ENCODE measurements around the gene ADORA2A. TPM values are rescaled to one million over a fixed set of nuclear protein-coding genes. Genes with fewer than 3 reads are reported as not detected.

ADORA2A gene
- total and polyA plus RNA-seq, 10 of the 15 experiments (the other 5 are each of a cell fraction or from before 2014, with no cell fraction given), result 0.69 to 31.2 (median 18.3) TPM

GRCh38 chr22:24445481-24446259 lies 18.3 kb downstream of the ADORA2A start:
- Histone ChIP-seq H4K20me1 (ENCODE audit: control insufficient read depth, insufficient read depth) (no peaks in the 10 kb centered on the region; the same call in 1 of the 2 replicates), H3K4me3 (no peak overlapping the region), H3K4me2 (ENCODE audit: control insufficient read depth, insufficient read depth) (no peak overlapping the region), H3K9ac (ENCODE audit: control insufficient read depth, insufficient read depth, low read length) (no peak overlapping the region), H3K9me3 (replicated peaks; ENCODE audit: control insufficient read depth, insufficient read depth, low read length) (no peaks in the 10 kb centered on the region), H3K79me2 (ENCODE audit: control insufficient read depth, insufficient read depth, low read length) (no peaks in the 10 kb centered on the region), H3K27ac (ENCODE audit: control insufficient read depth, insufficient read depth) (no peak overlapping the region), H3K4me1 (ENCODE audit: control insufficient read depth, insufficient read depth, low read length) (no peaks in the 10 kb centered on the region), H3K36me3 (ENCODE audit: control insufficient read depth in 2 of 2, insufficient read depth in 2 of 2, low read length in 1 of 2) (peaks cover 12 to 15% of the 10 kb centered on the region in 2 experiments), H2AFZ (ENCODE audit: control insufficient read depth, low read depth, low read length) (no peak overlapping the region), H3K27me3 (replicated peaks in 1 of 2; ENCODE audit: control insufficient read depth in 2 of 2, insufficient read depth in 2 of 2, low read length in 1 of 2) (no peaks in the 10 kb centered on the region)
- intact Hi-C loops (cut with micrococcal nuclease; ENCODE audit: unreplicated experiment) (no loop called here), in situ Hi-C loops (cut with MboI) (no loop called here)
- ChIA-PET RAD21 (ENCODE audit: unreplicated experiment) (no interaction called here), POLR2A (no interaction called here), SMC1A (ENCODE audit: uncharacterized antibody, unreplicated experiment) (interaction anchor here (1.3 to 1.6 kb wide), 2 partner anchors 10 to 62 kb away, joined by 3 to 4 read pairs; no protein-coding TSS in a partner anchor), CTCF (interaction anchor here (0.9 to 2.1 kb wide), 2 partner anchors 10 to 68 kb away, joined by 3 to 5 read pairs; no protein-coding TSS in a partner anchor)
- ATAC-seq (peak; percentile 52; the same call in 2 of the 3 replicates), DNase-seq (ENCODE audit: low read depth, low spot score) (no peak), FAIRE-seq (no peak)
- no TSS peak for BruUV-seq (replicated peaks)
- 83% methylated on average over 11 of the region's 11 CpGs for whole genome bisulfite sequencing (ENCODE audit: insufficient coverage, insufficient replicate concordance, low lambda C conversion rate, missing lambda C conversion rate)
- no peak for TF ChIP-seq CBX3 (IDR thresholded peaks at IDR 0.05; ENCODE audit: borderline replicate concordance, low read depth)
- TF ChIP-seq IRF3 (IDR thresholded peaks at IDR 0.05), result no peak
- TF ChIP-seq CBFB (IDR thresholded peaks at IDR 0.05; ENCODE audit: low read depth), result no peak
- TF ChIP-seq CEBPB (IDR thresholded peaks at IDR 0.05; ENCODE audit: borderline replicate concordance in 1 of 2, low read depth in 2 of 2, low read length in 2 of 2), result no peak
- no peak for TF ChIP-seq SRF (IDR thresholded peaks at IDR 0.05; ENCODE audit: low read depth in 2 of 2, low read length in 2 of 2)
- TF ChIP-seq LARP7 (IDR thresholded peaks at IDR 0.05), result no peak
- TF ChIP-seq PBX3 (IDR thresholded peaks at IDR 0.05; ENCODE audit: insufficient replicate concordance, low read depth, low read length), result peak; percentile 78
- TF ChIP-seq PRDM15 (CRISPR knock-in tag; IDR thresholded peaks at IDR 0.05), result no peak
- TF ChIP-seq YBX1 (IDR thresholded peaks at IDR 0.05), result no peak
- TF ChIP-seq TCF7 (IDR thresholded peaks at IDR 0.05; ENCODE audit: borderline replicate concordance), result no peak
- no peak for TF ChIP-seq BRCA1 (IDR thresholded peaks at IDR 0.05; ENCODE audit: low read depth, low read length)
- no peak for TF ChIP-seq MYC (IDR thresholded peaks at IDR 0.05; ENCODE audit: insufficient read depth, insufficient read length, insufficient replicate concordance, low read length, severe bottlenecking)
- no peak for TF ChIP-seq USF1 (IDR thresholded peaks at IDR 0.05; ENCODE audit: borderline replicate concordance, extremely low read length, insufficient read depth, low read depth, low read length)
- TF ChIP-seq POLR2AphosphoS2 (IDR thresholded peaks at IDR 0.05; ENCODE audit: low read depth, low read length), result peak; percentile 26; the same call in 1 of the 2 replicates
- no peak for TF ChIP-seq HDGF (IDR thresholded peaks at IDR 0.05)
- no peak for TF ChIP-seq NFXL1 (IDR thresholded peaks at IDR 0.05; ENCODE audit: borderline replicate concordance)
